Epidermal melanocyte (primary cell): Measurements from ENCODE around the gene LRRC37B.
A peak's percentile ranks its signal among the peaks of the same experiment; 100 is the strongest.
"Not testable (repeated sequence)": the region's sequence is repeated elsewhere in the genome, so short reads cannot be mapped to it uniquely, and the experiment has no call there.

Experiments
- DNase-seq: peaks from one replicate; pipeline ENCODE4 v3.0.0; 2011; ENCODE audit warnings: low spot score; ENCODE audit not compliant: insufficient read length

LRRC37B gene

GRCh38 chr17:32006957-32007462 lies at the start of gene LRRC37B:
TSS of gene LRRC37B (plus strand) at chr17:32007383. CDS start at chr17:32021393, 14,010 bp downstream.
- peak; percentile 58 for DNase-seq

DNA sequence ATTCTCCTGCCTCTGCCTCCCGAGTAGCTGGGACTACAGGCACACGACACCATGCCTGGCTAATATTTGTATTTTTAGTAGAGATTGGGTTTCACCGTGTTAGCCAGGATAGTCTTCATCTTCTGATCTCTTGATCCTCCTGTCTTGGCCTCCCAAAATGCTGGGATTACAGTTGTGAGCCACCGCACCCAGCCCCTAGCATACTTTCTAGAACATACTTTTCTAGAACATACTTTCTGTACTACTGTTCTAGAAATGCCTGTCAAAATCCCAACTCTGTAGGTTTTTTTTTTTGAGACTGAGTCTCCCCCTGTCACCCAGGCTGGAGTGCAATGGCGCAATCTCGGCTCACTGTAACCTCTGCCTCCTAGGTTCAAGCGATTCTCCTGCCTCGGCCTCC lies 43.1 kb upstream of the LRRC37B start:
- not testable (repeated sequence) for DNase-seq

- no peak for DNase-seq
Measured at GRCh38 chr17:31967648-31968047, 39.5 kb upstream of the LRRC37B start.

DNA sequence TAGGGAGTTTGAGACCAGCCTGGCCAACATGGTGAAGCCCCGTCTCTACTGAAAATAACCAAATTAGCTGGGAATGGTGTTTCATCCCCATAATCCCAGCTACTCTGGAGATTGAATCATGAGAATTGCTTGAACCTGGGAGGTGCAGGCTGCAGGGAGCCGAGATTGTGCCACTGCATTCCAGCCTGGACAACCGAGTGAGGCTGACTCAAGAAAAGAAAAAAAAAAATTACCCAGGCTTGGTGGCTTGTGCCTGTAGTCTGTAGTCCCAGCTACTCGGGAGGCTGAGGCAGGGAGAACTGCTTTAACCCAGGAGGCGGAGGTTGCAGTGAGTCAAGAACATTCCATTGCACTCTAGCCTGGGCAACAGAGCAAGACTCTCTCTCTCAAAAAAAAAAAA lies 36.8 kb upstream of the LRRC37B start:
- DNase-seq, result not testable (repeated sequence)

DNA sequence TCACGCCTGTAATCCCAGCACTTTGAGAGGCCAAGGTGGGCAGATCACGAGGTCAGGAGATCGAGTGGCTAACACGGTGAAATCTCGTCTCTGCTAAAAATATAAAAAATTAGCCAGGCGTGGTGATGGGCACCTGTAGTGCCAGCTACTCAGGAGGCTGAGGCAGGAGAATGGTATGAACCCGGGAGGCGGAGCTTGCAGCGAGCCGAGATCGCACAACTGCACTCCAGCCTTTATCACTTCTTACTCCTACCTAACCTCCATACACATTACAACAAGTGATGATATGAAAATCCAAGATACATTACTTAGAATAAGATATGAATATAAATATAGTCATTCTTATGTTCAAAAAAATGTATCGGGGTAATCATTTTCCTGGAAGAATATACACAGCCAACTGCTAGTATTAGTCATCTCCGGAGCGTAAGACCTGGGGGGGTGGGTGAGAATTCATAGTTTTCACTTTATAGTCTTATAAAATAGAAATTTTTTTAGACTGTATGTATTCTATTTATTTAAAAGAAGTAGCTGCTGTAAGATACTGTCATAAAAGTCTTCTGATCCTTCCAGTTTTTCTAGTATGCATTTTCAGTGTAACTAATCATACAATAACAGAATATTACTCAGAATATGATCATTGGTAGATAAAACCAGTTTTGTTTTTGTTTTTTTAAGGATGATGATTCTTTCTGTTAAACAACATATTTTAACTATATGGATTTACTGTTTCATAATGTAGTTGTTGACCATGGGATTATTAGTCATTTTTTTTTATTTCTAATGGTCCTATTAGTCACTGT lies 32.7 kb upstream of the LRRC37B start:
- not testable (repeated sequence) for DNase-seq

DNA sequence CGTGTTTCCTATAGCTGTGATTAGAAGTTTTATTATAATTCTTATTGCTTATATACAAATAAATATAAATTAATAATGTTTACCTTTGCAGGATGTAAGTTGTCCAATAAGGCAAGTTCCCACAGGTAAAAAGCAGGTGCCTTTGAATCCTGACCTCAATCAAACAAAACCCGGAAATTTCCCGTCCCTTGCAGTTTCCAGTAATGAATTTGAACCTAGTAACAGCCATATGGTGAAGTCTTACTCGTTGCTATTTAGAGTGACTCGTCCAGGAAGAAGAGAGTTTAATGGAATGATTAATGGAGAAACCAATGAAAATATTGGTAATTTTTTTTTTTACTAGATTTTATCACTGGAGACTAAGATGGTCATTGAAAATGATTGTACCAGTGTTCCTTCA lies 31.8 kb upstream of the LRRC37B start:
- DNase-seq, result not testable (repeated sequence)

GRCh38 chr17:31991821-31992220 lies 15.4 kb upstream of the LRRC37B start:
- DNase-seq, result not testable (repeated sequence)

- DNase-seq, result no peak
Measured at GRCh38 chr17:31997005-31997404, 10.2 kb upstream of the LRRC37B start.

- DNase-seq, result peak; percentile 14
Measured at GRCh38 chr17:32007463-32008298, 498 bp downstream of the LRRC37B start.

- no peak for DNase-seq
Measured at GRCh38 chr17:32009262-32009542, 2.0 kb downstream of the LRRC37B start.

DNA sequence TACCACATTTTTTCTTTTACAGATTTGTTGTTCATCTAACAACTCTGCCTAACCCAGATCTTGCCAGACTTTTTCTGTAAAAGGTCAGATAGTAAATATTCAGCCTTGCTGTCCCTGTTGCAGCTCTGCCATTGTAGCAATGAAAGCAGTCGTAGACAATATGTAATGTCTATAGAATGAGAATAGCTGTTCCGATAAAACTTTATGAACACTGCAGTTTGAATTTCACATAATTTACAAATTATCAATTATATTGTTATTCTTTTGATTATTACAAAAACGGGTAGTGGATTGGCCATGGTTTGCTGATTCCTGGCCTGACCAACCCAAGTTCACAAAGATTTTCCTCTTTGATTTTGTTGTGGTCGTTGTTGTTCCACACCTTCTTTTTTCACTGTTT lies 2.9 kb downstream of the LRRC37B start:
- no peak for DNase-seq

DNA sequence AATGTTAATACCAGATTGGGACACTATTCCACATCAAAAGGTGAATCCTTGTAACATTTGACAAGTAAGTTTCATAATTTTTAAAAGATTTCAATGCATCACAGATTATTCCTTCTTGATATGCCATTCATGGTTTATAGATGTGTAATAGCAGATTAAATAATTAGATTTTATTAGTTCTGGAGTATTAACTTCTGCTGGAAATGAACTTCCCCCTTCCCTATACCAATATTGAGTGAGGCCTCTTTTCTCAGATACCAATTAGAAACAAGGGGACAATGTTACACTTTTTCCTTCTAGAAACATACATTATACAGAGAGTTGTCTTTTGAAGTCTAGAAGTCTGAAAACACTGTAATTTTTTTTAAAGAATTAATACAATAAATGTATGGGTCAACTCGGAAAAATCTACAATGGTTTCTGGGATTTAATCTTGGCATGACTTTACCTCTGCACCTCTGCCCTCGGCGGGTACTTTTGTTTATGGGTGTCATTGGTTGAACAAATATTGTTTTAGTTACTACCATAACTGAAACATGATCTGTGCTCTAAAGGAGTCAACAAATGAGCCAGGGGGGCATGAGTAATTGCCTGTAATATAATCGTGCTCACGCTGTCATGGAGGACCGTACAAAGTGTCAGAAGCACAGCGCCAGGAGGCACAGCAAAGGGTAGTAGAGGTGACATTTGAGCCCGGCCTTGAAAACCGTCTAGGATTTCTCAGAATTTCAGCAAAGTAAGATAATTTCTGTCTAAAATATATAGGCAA lies 8.2 kb downstream of the LRRC37B start:
- no peak for DNase-seq

GRCh38 chr17:32016231-32016630 lies 9.0 kb downstream of the LRRC37B start:
- no peak for DNase-seq

- DNase-seq, result no peak
Measured at GRCh38 chr17:32019228-32019627, 12.0 kb downstream of the LRRC37B start.

- DNase-seq, result no peak
Measured at GRCh38 chr17:32020943-32021614, 13.9 kb downstream of the LRRC37B start.

DNA sequence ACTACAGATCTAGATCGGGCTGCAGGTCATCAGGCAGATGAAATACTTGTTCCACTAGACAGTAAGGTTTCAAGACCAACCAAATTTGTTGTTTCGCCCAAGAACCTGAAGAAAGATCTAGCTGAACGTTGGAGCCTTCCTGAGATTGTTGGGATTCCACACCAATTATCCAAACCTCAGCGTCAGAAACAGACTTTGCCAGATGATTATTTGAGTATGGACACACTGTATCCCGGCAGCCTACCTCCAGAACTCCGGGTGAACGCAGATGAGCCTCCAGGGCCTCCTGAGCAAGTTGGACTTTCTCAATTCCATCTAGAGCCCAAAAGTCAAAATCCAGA lies 14.4 kb downstream of the LRRC37B start:
- DNase-seq, result no peak

DNA sequence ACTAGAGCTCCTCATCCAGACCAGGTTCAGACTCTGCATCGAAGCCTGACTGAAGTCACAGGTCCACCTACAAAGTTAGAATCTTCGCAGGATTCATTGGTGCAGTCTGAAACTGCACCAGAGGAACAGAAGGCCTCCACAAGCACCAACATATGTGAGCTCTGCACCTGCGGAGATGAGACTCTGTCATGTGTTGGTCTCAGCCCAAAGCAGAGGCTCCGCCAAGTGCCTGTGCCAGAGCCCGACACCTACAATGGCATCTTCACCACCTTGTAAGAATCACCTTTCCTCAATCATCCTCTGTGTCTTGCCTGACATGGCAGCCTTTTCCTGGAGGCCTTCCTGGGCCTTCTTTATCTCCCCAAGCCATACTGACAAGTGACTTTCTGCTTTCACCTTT lies 15.4 kb downstream of the LRRC37B start:
- not testable (repeated sequence) for DNase-seq

GRCh38 chr17:32027271-32027670 lies 20.1 kb downstream of the LRRC37B start:
- DNase-seq, result not testable (repeated sequence)

DNA sequence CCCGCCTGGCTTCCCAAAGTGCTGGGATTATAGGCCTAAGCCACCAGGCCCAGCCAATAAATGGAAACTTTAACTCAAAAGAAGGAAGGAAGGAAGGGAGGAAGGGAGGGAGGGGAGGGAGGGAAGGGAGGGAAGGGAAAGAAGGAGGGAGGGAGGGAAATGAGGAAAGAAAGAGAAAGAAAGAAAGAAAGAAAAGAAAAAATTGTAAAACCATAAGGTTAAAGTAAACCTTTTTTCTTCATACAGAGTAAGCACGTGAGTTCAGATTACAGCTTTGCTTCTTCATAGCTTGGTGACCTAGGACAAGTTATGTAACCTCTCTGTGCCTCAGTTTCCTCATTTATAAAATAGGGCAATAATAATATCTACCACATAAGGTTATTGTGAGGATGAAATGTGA lies 26.0 kb downstream of the LRRC37B start:
- no peak for DNase-seq

DNA sequence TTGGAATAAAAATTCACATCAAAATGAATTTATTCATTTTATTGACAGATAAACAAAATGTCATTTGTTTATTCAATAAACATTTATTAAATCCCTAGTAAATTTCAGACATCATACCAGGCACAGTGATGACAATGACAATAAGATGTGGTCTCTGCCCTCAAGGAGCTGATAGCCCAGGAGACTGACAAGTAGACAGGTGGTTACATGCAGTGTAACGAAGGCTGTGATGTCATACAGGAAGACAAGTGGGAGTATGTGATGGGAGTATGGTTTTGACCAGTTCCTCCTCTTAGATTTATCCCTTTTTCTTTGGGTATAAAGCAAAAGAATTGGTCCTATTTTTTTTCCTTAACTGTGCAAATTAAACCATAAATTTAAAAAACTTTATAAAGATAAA lies 26.6 kb downstream of the LRRC37B start:
- not testable (repeated sequence) for DNase-seq

DNA sequence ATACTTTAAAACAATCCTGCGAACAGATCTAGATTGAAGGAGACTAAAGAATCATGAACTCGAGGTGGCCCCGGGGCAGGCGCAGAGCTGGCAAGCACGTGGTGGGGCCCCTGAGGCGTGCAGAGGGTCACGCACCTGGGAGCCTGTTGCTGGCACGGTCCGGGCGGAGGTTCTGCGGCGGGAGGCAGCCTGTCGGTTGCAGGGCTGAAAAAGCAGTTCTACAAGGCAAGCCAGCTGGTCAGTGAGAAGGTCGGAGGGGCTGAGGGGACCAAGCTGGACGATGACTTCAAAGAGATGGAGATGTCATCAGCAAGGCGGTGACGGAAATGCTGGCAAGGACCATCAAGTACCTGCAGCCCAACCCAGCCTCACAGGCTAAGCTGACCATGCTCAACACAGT lies 33.1 kb downstream of the LRRC37B start:
- not testable (repeated sequence) for DNase-seq
